Osteoblast (primary cell): ENCODE results near the gene MALAT1. TPM values are rescaled to one million over a fixed set of nuclear protein-coding genes. Genes with fewer than 3 reads are reported as not detected.

Experiments used
- DNase-seq: peaks from one replicate; pipeline ENCODE4 v3.0.0; 2011; ENCODE audit warnings: low spot score, mixed read lengths; ENCODE audit not compliant: insufficient read length; ENCODE audit errors: missing footprints
- H2AFZ ChIP-seq: 2 replicates; pipeline ENCODE4 v1.6.0; 2011; ENCODE audit warnings: mild to moderate bottlenecking, low read length
- H3K27ac ChIP-seq: 2 replicates; pipeline ENCODE4 v1.5.1; 2011; ENCODE audit warnings: mild to moderate bottlenecking, low read depth, low read length, moderate library complexity
- H3K27me3 ChIP-seq: 2 replicates; pipeline ENCODE4 v1.6.0; 2012; ENCODE audit warnings: mild to moderate bottlenecking, control low read depth, inconsistent platforms, low read length, moderate library complexity; ENCODE audit not compliant: insufficient read depth
- H3K36me3 ChIP-seq: 2 replicates; pipeline ENCODE4 v1.5.1; 2011; ENCODE audit warnings: mild to moderate bottlenecking, low read length, control low read depth, moderate library complexity; ENCODE audit not compliant: insufficient read depth
- H3K4me1 ChIP-seq: 2 replicates; pipeline ENCODE4 v1.5.1; 2011; ENCODE audit warnings: mild to moderate bottlenecking, low read length, control low read depth, moderate library complexity; ENCODE audit not compliant: insufficient read depth
- H3K4me2 ChIP-seq: 2 replicates; pipeline ENCODE4 v1.6.0; 2011; ENCODE audit warnings: mild to moderate bottlenecking, low read length; ENCODE audit not compliant: insufficient read depth
- H3K4me3 ChIP-seq: fragments of 200-600 bp; sonication (generic); 3 replicates; pipeline ENCODE4 v1.5.1; 2012; ENCODE audit warnings: mild to moderate bottlenecking, low read length, inconsistent platforms; ENCODE audit not compliant: insufficient read depth
- H3K79me2 ChIP-seq: 2 replicates; pipeline ENCODE4 v1.6.0; 2012; ENCODE audit warnings: mild to moderate bottlenecking, low read length, control low read depth, inconsistent platforms; ENCODE audit not compliant: insufficient read depth
- H3K9me3 ChIP-seq: 2 replicates; pipeline ENCODE4 v1.5.1; 2011; ENCODE audit warnings: low read depth, low read length, control low read depth
- H4K20me1 ChIP-seq: 2 replicates; pipeline ENCODE4 v1.6.0; 2012; ENCODE audit warnings: mild to moderate bottlenecking, low read length, control low read depth; ENCODE audit not compliant: insufficient read depth
- CTCF ChIP-seq: IDR thresholded peaks from 2 replicates; pipeline ENCODE4 v1.5.1; 2011; ENCODE audit warnings: mild to moderate bottlenecking, low read depth, low read length, moderate library complexity; ENCODE audit errors: extremely low read depth
- total RNA-seq: library from RNA; depleted of rRNA; stranded (reverse); fragments of >200 nt; gene quantifications from 2 replicates; pipeline ENCODE4 v1.2.3, GENCODE V29; 2012

Gene MALAT1
- total RNA-seq, 1 donor: 19,002 TPM

GRCh38 chr11:65501186-65501471, 2.3 kb downstream of the MALAT1 start:
- peaks cover 61% of the 10 kb centered on the region for H3K36me3 ChIP-seq
- H4K20me1 ChIP-seq: peaks cover 65% of the 10 kb centered on the region
- H3K4me1 ChIP-seq: peaks cover 21% of the 10 kb centered on the region
- H3K9me3 ChIP-seq: no peaks in the 10 kb centered on the region
- no peak for DNase-seq
- peak overlapping the region; percentile 86 for H3K4me3 ChIP-seq
- H2AFZ ChIP-seq: no peak overlapping the region
- no peak for TF ChIP-seq CTCF
- H3K27ac ChIP-seq: peak overlapping the region; percentile 95
- peak overlapping the region; percentile 86 for H3K4me2 ChIP-seq
- peaks cover 96% of the 10 kb centered on the region for H3K79me2 ChIP-seq
- no peaks in the 10 kb centered on the region for H3K27me3 ChIP-seq

- Histone ChIP-seq H3K4me1 (peaks cover 15% of the 10 kb centered on the region), H4K20me1 (peaks cover 65% of the 10 kb centered on the region), H3K4me3 (peak overlapping the region; percentile 86), H2AFZ (no peak overlapping the region), H3K27ac (peak overlapping the region; percentile 95), H3K36me3 (peaks cover 63% of the 10 kb centered on the region), H3K27me3 (no peaks in the 10 kb centered on the region), H3K4me2 (peak overlapping the region; percentile 86), H3K9me3 (no peaks in the 10 kb centered on the region), H3K79me2 (peaks cover 94% of the 10 kb centered on the region)
- TF ChIP-seq CTCF: no peak
- DNase-seq: no peak
Measured at GRCh38 chr11:65501472-65502273, 2.8 kb downstream of the MALAT1 start.

GRCh38 chr11:65502274-65502554, 3.4 kb downstream of the MALAT1 start:
- H3K4me2 ChIP-seq: peak overlapping the region; percentile 86
- peak overlapping the region; percentile 86 for H3K4me3 ChIP-seq
- H3K27me3 ChIP-seq: no peaks in the 10 kb centered on the region
- no peaks in the 10 kb centered on the region for H3K9me3 ChIP-seq
- H2AFZ ChIP-seq: no peak overlapping the region
- H3K36me3 ChIP-seq: peaks cover 63% of the 10 kb centered on the region
- H3K79me2 ChIP-seq: peaks cover 91% of the 10 kb centered on the region
- no peak for DNase-seq
- TF ChIP-seq CTCF: no peak
- H3K4me1 ChIP-seq: peaks cover 10% of the 10 kb centered on the region
- H4K20me1 ChIP-seq: peaks cover 65% of the 10 kb centered on the region
- peak overlapping the region; percentile 95 for H3K27ac ChIP-seq

GRCh38 chr11:65502555-65503367, 3.9 kb downstream of the MALAT1 start:
- Histone ChIP-seq H3K79me2 (peaks cover 89% of the 10 kb centered on the region), H3K9me3 (no peaks in the 10 kb centered on the region), H3K36me3 (peaks cover 63% of the 10 kb centered on the region), H4K20me1 (peaks cover 65% of the 10 kb centered on the region), H2AFZ (no peak overlapping the region), H3K4me3 (peak overlapping the region; percentile 86), H3K4me1 (peaks cover 9% of the 10 kb centered on the region), H3K27ac (peak overlapping the region; percentile 95), H3K4me2 (peak overlapping the region; percentile 86), H3K27me3 (no peaks in the 10 kb centered on the region)
- no peak for DNase-seq
- TF ChIP-seq CTCF: no peak
